ENCODE results near the gene ARHGEF40.

ARHGEF40 gene

DNA sequence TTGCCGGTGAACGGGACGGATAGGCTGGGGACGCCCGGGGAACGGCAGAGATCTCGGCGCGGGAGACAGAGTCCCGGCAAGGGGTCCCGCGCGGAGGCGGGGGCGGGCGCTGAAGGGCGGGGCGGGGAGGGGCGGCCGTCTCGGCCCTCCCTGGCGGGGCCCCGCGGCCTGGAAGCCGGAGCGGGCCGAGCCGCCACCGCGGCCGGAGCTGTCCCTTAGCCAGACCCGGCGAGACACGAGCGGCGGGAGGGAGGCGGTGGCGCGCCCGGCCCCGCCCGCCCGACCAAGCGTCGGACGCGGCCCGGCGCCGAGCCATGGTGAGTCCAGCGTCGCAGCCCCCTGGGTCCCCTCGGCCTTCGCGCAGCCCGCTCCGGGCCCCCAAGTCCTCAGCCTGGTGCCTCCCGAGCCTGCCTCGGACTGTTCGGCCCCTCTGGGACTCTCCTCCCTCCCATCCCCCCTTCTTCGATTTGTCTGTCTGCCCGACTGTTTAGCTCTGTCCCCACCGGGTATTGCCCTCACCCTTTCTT, at the start of gene ARHGEF40:
Gene ARHGEF40, plus strand, starts transcription at position 222 of the 527 bp plus-strand sequence. Its CDS starts 93 bp downstream, at position 315.
- FAIRE-seq (no peak), DNase-seq (ENCODE audit: insufficient read length, low spot score) (peak; percentile 21)

DNA sequence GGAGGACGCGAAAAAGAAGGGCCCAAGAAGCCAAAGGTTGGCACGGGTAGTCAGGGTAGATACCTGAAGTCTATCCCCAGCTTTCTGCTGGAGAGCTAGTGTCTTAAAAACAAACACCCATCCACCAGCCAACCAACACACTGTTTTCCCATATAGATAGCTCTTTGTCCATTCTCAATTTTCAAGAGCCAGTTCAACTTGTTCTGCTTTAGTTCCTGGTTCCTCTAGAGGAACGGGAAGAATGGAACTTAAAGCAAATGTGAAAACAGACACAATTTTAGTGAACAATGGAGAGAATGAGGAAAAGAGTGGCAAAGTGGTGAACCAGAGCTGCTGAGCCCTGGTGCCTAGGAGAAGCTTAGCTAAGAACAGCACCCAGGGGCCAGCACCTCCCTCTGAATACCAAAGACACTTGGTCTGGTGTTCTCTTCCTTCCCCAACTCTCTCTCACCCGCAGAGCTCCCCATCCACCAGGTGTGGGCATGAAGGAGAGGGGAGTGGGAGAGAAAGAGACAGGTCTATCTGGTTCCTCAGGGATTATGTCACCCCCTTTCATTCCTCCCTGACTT, 49.0 kb upstream of the ARHGEF40 start:
- FAIRE-seq (no peak), DNase-seq (ENCODE audit: insufficient read length, low spot score) (no peak)

DNA sequence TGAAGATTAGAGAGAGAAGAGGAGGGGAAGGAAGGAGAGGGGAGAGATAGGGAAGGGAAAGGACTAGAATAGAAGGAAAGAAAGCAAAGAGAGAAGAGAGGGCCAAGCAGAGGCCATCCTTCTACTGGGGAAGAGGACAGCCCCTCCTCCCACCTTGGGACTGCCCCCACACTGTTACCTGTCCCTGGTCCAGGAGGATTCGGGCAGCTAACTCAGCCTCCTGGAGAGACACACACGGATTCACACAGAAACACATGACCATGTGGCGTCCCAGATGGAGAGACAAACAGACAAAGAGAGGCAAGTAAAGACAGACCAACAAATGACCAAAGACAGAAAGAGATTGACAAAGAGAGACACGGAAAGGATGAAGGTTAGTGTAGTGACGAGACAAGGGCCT, 47.4 kb upstream of the ARHGEF40 start:
- FAIRE-seq (no peak), DNase-seq (ENCODE audit: insufficient read length, low spot score) (no peak)

DNA sequence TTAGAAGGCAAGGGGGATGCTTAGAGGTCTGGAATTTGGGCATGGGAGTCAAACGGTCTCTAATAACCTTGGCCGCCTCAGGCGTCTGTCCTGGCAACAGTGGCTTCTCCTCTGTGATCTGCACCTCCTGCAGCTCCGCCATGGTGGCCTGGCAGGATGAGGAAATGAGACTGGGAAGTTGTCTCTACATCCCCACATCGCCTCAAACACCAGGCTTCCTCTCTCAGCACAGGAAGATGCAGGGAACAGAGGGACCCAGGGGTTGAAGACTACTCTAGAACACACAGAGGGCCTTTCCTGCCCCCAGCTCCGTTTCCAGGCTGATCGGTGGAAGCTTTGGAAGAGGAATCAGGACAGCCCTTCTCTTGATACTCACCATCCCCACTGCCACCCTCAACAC, 46.9 kb upstream of the ARHGEF40 start:
- FAIRE-seq (no peak), DNase-seq (ENCODE audit: insufficient read length, low spot score) (no peak)

DNA sequence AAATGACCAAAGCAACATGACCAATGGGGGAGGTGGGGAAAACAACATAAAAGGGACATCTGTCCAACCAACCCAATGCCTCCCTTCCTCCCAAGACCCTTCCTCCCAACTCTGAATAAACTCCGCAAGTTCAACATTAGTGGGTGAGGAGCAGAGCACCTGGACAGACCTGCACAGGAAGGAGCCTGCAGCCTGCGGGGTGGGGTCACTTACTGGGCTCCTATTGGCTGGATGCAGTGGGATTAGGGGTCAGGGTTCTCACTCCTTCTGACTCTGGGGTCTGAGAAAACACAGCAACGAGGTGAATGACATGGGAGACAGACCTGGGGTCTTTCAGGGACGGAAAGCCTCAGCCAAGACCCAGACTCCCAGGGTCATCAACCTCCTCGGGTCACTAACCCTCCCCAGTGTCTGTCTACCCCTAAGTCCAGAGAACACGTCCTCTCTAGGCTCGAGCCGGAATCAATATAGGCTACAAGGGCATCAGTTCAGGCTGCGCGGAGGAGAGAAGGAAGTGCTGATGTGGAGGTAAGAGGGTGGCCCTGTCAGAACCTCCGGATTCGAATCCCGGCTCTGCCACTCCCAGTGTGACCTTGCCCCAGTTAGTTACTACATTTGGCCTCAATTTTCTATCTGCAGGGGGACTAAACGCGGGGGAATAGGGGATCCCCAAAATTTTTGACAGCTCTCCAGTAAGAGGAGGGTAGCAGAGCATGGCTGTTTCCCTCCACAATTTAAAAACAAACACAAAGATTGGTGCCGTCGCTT, 46.1 kb upstream of the ARHGEF40 start:
- no peak for DNase-seq (ENCODE audit: insufficient read length, low spot score)
- no peak for FAIRE-seq

DNA sequence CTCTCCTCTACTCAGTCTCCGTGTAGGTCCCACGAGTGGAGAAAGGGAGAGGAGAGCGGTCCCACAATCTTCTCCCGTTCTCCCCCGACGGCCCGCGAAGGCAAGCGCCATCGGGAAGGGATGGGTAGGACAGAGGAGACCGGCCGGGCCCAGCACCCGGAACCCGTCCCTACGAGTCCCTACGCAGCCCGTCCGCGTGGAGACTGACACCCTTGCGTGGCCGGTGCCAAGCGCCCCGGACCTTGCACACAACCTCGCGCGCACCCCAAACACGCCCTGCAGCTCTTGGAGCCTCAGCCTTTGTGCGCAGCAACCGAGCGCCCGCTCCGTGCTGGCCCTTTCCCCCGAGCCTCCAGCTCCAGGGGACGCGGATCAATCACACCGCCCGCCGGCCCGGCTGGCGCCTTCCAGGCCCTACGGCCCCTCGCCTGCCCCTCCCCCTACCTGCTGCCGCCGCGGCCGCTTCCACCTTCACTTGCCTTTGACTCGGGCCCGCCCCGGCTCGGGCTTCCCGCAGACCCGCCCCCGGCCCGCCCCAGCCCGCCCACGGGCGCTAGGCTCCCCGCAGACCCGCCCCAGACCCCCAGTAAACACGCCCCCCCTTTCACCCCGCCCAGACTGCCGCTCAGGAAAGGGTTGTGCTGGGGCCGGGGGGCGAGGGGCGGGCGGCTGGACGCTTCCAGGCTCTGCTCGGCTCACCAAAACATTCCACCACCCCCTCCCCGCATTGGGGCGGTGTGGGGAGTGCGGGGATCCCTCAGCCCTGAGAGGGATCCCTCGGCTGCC, 45.3 kb upstream of the ARHGEF40 start, which contains the start of gene NDRG2:
Gene NDRG2, minus strand, starts transcription at position 477 of the 786 bp plus-strand sequence. CDS start 1,746 bp downstream, outside the sequence.
- peak; percentile 63 for DNase-seq (ENCODE audit: insufficient read length, low spot score)
- FAIRE-seq = no peak

DNA sequence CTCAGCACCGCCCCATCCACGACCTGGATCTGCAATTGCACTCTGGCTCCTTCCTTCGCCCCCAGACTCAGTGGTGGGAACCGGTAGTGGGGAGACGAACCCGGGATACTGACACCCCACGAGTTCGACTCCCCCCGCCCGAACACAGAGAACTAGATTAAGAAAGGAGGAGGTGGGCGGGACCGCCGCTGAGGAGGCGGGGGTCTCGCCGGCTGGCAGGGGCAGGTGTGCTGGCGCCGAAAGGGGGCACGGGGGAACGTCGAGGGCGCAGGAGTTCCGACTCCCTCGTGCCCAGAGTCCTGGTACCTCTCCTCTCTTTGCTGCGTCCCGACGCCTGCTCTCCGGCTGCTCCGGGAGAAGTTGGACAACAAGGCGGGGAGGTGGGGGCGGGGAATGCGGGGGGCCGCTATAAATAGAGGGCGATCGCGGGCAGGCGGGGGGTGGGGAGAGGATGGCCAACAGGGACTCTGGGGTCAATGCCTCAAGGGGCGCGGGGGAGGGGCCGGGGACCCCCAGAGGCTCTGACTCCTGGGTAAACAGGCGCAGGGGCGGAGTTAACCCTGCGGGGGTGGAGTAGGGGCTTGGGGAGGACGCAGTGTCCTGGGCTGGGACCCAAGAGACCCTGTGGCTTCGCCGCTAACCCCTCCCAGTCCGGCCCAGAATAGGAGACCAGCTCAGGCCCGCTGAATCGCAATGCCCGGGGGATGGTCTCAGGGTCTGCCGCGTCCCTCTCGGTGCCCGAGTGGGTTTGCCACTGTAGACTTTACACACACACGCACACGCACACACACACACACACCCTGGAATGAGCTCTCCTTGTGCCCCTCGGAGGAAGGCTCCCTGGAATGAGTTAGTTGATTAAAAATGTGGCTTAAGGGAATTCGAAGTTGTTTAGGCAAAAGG, 44.5 kb upstream of the ARHGEF40 start:
- DNase-seq (ENCODE audit: insufficient read length, low spot score) (no peak), FAIRE-seq (no peak)

DNA sequence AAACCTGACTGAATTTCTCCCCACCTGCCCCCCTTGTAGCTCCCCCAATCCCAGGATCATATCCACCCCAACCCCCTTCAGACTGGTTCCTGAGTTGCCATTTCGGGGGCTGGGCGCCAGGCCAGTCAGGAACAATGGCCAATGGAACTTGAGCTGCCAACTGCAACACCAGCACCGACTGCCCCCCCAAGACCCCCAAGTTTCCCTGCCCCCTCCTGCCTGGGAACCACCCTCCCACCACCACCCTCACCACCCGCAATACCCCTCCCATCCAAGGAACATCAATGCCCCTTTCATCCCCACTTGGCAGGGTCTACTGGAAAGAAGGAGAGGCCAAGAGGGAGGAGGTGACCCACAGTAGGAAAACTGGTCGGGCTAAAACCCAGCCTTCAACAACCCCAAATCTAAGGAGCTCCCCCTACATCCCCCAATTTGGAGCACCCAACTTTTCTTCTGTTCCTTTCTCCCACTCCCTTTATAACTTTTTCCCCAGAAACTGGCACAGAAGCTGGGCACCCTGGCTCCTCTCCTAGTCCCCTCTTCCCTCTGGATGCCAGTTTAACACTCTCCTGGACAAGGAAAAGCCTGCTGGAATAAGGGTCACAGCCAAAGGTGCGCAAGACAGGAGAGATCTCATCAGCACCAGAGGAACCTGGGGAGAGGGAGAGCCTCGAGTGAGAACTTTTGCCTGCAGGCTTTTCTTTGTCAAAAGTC, 43.7 kb upstream of the ARHGEF40 start:
- DNase-seq (ENCODE audit: insufficient read length, low spot score) (no peak), FAIRE-seq (no peak)

DNA sequence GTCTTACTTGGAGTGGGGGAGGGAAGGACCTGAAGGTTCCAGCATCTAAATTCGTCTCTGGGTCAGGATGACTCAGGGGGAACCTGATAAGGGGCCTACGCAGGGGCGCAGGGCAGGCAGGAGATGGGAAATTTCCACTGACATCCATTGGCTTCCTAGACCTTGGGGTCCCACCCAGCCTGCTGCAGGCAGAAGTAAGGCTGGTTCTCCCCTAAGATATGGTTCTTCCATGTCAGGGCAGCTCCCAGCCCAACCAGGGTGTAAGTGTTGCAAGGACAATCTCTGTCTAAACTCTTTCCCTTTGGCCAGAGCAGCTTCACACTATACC, 43.2 kb upstream of the ARHGEF40 start:
- DNase-seq (ENCODE audit: insufficient read length, low spot score) = no peak
- no peak for FAIRE-seq

DNA sequence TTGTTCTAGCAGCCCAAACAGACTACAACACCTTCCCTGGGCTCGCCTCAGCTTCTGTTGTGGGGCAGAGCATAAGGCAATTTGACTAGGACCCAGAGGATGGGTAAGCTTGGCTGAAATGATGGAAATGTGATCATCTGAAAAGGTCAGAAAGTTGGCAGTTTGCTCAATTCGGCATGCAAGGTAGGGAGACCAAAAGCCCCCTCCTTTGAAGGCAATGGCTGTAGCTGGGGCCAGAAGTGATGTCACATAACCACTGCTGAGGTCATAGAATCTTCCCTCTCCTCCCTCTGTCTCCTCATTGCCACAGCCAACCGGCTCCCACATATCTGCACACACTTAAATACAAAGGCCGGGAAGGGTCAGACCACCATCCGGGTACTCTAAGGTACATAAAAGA, 40.2 kb upstream of the ARHGEF40 start, which contains the start of gene TPPP2:
Gene TPPP2, plus strand, starts transcription at position 301 of the 400 bp plus-strand sequence. CDS start 365 bp downstream, outside the sequence.
- FAIRE-seq (no peak), DNase-seq (ENCODE audit: insufficient read length, low spot score) (no peak)

DNA sequence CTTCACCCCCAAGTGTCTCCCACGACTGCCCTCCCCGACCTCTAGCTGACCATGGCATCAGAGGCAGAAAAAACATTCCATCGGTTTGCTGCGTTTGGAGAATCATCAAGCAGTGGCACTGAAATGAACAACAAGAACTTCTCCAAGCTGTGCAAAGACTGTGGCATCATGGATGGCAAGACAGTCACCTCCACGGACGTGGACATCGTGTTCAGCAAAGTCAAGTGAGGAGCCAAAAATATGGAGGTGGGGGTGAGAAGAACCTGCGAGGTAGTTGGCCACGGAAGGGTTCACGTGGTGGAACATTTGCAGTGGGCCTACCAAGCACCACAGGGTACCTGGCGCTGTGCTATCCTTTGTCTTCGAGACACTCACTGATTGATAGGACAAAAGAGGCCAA, 39.6 kb upstream of the ARHGEF40 start:
- FAIRE-seq (no peak), DNase-seq (ENCODE audit: insufficient read length, low spot score) (no peak)

DNA sequence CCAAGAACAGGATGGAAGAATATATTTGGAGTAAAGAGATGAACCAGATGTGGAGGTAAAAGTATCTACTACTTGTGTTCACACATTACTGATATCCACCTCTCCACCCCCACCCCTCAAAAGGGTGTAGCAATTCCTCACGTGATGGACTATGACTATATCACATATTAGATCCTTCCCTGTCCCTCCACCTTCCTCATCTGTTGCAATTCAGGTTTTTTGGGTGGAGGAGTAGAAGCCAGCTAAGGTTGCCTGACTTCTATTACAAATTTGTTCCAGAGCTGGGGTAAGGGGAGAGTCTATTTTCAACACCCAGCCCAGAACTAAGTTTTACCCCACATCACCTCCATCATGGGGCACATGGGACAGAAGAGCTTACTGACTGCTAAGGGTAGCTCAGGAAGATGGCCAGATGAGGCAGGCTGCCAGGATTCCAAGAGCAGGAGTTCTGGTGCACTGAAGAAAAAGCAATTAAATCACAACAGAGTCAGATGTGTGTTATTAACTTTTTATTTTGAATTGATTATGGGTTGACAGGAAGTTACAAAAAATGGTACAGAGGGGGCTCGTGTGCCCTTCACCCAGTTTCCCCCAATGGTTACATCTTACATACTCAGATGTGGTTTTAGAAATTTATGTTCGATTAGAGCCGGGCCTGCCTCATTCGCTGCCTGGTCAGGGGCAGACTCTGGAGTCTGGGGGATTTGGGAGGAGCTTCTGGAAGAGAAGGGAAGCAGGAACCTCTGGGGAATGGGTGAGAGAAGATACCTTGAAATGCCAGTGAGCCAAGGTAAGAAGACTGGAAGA, 37.6 kb upstream of the ARHGEF40 start:
- DNase-seq (ENCODE audit: insufficient read length, low spot score) = no peak
- FAIRE-seq = no peak

DNA sequence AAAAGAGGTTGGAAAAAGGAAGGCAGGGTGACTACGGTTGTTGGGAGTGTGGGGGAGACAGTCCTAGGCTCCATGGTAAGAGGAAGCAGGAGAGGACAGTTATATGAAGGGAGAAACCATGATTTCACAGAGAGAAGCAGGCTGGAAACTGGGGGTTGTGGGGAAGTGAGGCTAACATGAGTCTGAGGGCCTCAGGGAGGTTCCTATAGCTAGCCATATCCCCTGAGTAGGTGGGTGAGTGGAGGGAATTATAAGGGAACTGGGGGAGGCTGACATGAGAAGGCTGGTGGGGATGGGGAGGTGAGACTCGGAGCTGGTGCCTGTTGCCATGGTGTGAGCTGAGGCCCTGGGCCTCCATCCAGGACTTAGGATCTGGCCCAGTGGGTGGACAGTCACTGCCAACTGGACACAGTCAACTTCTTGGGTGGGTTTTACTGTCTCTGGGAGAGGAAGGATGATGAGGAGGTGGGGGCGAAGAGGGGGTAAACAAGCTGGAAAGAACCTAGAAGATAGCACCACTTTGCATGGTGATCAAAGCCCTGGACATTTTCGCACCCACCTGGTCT, 36.9 kb upstream of the ARHGEF40 start:
- no peak for DNase-seq (ENCODE audit: insufficient read length, low spot score)

DNA sequence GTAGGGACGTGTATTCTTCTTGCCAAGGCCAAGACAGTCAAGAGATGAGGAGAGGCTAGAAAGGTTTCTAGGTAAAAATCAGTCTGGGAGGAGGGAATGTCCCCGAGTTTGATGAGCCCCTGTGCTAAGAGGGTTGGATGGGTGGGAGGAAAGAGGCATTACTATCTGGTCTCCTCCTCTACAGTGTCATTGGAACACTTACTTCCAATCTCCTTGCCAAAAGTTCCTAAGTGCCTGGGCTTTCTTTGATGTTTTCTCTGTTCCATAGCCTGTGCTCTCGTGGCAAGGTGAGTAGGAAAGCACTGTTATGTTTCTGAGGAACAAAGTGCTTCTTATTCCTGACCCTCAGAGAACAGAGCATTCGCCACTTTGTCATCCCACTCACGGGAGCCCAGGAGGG, 35.4 kb upstream of the ARHGEF40 start, which contains the start of gene RNASE13:
Gene RNASE13, minus strand, starts transcription at position 101 of the 400 bp plus-strand sequence. CDS start 519 bp downstream, outside the sequence.
- DNase-seq (ENCODE audit: insufficient read length, low spot score) (no peak), FAIRE-seq (no peak)

More for the DNA sequence above, 36.9 kb upstream of the ARHGEF40 start:
- no peak for FAIRE-seq

DNA sequence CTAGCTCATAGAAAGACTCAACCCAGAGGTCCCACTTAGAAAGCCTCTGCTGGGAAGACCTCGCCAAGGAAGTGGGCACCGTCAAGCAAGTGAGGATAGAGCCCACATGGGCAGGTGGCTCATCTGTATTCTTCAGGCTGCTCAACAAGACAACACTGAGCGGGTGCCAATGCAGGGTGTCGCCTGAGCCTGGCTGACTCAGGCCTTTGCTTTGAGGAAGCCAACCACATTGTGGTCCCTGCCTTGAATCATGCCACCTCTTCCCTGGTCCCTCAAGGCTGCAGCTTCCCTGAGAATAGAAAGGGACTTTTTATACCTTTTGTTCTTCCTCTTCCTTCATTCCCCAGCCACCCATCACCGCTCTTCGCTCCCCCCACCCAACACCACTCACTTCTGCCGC, 33.4 kb upstream of the ARHGEF40 start:
- DNase-seq (ENCODE audit: insufficient read length, low spot score) (no peak), FAIRE-seq (no peak)

DNA sequence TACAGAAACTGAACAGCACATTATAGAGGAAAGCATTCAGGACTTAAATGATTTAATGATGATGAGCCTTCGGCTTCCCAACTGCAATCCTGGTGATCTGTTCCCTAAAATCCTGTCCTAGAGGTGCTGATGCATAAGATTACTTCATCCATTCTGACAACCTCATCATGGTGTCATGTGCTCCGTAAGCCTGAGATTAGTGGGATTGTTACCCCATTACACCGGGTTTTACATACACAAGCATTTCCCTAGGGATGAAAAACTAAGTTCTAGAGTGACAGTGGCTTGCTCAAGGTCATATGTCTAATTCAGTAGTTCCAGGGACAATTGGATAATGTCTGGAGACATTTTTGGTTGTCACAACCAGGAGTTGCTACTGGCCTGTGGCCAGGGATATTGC, 32.9 kb upstream of the ARHGEF40 start:
- FAIRE-seq (no peak), DNase-seq (ENCODE audit: insufficient read length, low spot score) (no peak)

DNA sequence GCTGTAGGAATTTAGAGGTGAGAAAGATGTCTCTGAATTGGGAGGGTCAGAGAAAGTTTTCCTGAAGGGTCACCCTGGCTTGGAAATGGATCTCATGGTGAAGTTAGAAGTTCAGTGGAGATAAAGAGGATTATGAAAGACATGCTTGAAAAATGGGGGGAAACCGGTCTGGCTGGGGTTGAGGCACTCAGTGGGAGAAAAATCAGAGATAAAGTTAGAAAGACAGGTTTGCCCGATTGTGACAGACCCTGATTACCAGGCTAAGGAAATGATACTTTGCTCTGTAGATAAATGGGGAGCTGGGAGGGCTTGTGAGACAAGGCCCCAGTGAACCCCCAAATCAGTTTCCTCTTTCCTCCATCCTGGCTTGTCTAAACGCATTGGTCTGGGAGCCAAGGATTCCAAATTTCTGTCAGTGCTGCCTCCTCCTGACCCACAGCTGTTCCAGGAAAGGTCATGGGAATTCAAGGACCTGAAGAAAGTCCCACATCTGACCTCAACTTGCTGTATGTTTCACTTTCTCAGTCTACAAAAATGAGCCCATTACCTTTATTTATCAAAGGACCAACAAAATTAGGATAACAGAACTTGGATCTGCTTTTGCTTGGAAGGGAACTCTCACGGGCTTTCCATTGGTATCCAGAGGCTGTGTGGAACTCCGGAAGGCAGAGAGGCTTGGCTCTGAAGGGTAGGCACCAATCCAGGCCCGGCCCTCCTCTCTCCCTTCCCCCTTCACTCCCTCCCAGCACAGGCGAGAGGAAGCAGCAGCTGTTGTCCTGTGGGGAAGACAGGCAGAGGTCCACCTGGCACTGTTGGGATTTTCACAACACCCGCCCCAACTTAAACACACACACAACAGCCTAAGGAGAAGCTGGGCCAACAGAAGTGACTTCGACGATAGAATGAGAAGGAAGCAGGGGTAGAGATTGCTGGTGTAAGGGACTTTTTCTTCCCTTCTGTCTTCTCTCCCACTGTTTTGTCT, 31.4 kb upstream of the ARHGEF40 start:
- DNase-seq (ENCODE audit: insufficient read length, low spot score) (no peak), FAIRE-seq (no peak)
